IMR-90 (cell line): ENCODE results near the gene SSH2. TPM values are rescaled to one million over a fixed set of nuclear protein-coding genes. Genes with fewer than 3 reads are reported as not detected.

Source experiments
- ATAC-seq: fragments of 200-7000 bp; cut with Tn5 transposase; 2 replicates; pipeline ENCODE4 v1.9.1; 2020; ENCODE audit warnings: low read depth, mild to moderate bottlenecking, moderate library complexity
- BruUV-seq: library from RNA; stranded (reverse); fragments of 400-500 nt; replicated peaks from 2 replicates; lab custom pipeline; 2021; lab: Mats Ljungman, UMichigan
- CTCF ChIA-PET: fragments of 300-600 bp; formaldehyde crosslinking; extraction: SDS; loops from one replicate; lab custom pipeline; 2021; ENCODE audit warnings: antibody characterized with exemption; lab: Yijun Ruan, JAX
- POLR2A ChIA-PET: fragments of 300-600 bp; sonication (Branson Sonifier 250); formaldehyde crosslinking; loops from one replicate; lab custom pipeline; 2022; ENCODE audit warnings: antibody characterized with exemption; ENCODE audit not compliant: unreplicated experiment; lab: Charles Lee
- DNase-seq: peaks from one replicate; pipeline ENCODE4 v3.0.0; 2013
- H2AFZ ChIP-seq: replicated peaks from 2 replicates; pipeline ENCODE3; 2013; ENCODE audit warnings: low read length, mild to moderate bottlenecking; ENCODE audit not compliant: poor library complexity
- H2AK5ac ChIP-seq: 2 replicates; pipeline ENCODE4 v1.6.1; 2013; ENCODE audit warnings: low read depth, low read length, inconsistent platforms
- H2AK9ac ChIP-seq: replicated peaks from 2 replicates; pipeline ENCODE3; 2013; ENCODE audit warnings: mild to moderate bottlenecking, low read depth, low read length, moderate library complexity; ENCODE audit not compliant: poor library complexity
- H2BK120ac ChIP-seq: 2 replicates; pipeline ENCODE4 v1.6.1; 2013; ENCODE audit warnings: low read depth, low read length, inconsistent platforms
- H2BK15ac ChIP-seq: 3 replicates; pipeline ENCODE4 v1.6.1; 2013; ENCODE audit warnings: low read depth, low read length, inconsistent platforms
- H2BK20ac ChIP-seq: 2 replicates; pipeline ENCODE4 v1.6.1; 2013; ENCODE audit warnings: low read depth, mild to moderate bottlenecking, inconsistent platforms, low read length, moderate library complexity
- H2BK5ac ChIP-seq: 2 replicates; pipeline ENCODE4 v1.6.1; 2013; ENCODE audit warnings: mild to moderate bottlenecking, low read depth, low read length, inconsistent platforms; ENCODE audit not compliant: poor library complexity, severe bottlenecking
- H3K14ac ChIP-seq: replicated peaks from 2 replicates; pipeline ENCODE4 v1.6.1; 2013; ENCODE audit warnings: low read depth, low read length, inconsistent platforms
- H3K18ac ChIP-seq: 2 replicates; pipeline ENCODE4 v1.6.1; 2013; ENCODE audit warnings: low read depth, low read length, control low read depth
- H3K23ac ChIP-seq: 2 replicates; pipeline ENCODE4 v1.6.1; 2013; ENCODE audit warnings: low read depth, low read length, inconsistent platforms
- H3K27ac ChIP-seq: 2 replicates; pipeline ENCODE4 v1.5.1; 2013; ENCODE audit warnings: mild to moderate bottlenecking, control low read depth, low read length; ENCODE audit not compliant: insufficient read depth
- H3K27me3 ChIP-seq: 2 replicates; pipeline ENCODE4 v1.6.1; 2013; ENCODE audit warnings: low read length; ENCODE audit not compliant: control insufficient read depth, insufficient read depth
- H3K36me3 ChIP-seq: 2 replicates; pipeline ENCODE4 v1.6.1; 2013; ENCODE audit warnings: low read length, mixed read lengths; ENCODE audit not compliant: control insufficient read depth, insufficient read depth
- H3K4ac ChIP-seq: 2 replicates; pipeline ENCODE4 v1.6.1; 2013; ENCODE audit warnings: low read depth, low read length, inconsistent platforms
- H3K4me1 ChIP-seq: 2 replicates; pipeline ENCODE4 v1.6.1; 2013; ENCODE audit warnings: low read length, mixed read lengths; ENCODE audit not compliant: control insufficient read depth, insufficient read depth
- H3K4me2 ChIP-seq: 2 replicates; pipeline ENCODE4 v1.6.1; 2013; ENCODE audit warnings: low read depth, mild to moderate bottlenecking, control low read depth, low read length, moderate library complexity
- H3K4me3 ChIP-seq: 2 replicates; pipeline ENCODE4 v1.5.1; 2013; ENCODE audit warnings: low read depth, mild to moderate bottlenecking, control low read depth, low read length, moderate library complexity; ENCODE audit not compliant: insufficient read depth
- H3K56ac ChIP-seq: 2 replicates; pipeline ENCODE4 v1.6.1; 2013; ENCODE audit warnings: low read length, inconsistent platforms; ENCODE audit not compliant: insufficient read depth; ENCODE audit errors: extremely low read depth
- H3K79me1 ChIP-seq, 2 experiments: 2 replicates each; pipeline ENCODE4 v1.6.1; 2013; ENCODE audit warnings: low read length in 2 of 2, inconsistent platforms in 1 of 2, low read depth in 1 of 2
- H3K9ac ChIP-seq: 2 replicates; pipeline ENCODE4 v1.6.1; 2013; ENCODE audit warnings: low read depth, low read length, control low read depth
- H3K9me1 ChIP-seq: 2 replicates; pipeline ENCODE4 v1.6.1; 2013; ENCODE audit warnings: low read length, inconsistent platforms; ENCODE audit not compliant: insufficient read depth
- H3K9me3 ChIP-seq: 2 replicates; pipeline ENCODE4 v1.6.1; 2013; ENCODE audit warnings: low read length; ENCODE audit not compliant: control insufficient read depth, insufficient read depth
- H4K20me1 ChIP-seq: 2 replicates; pipeline ENCODE4 v1.6.1; 2013; ENCODE audit warnings: low read length, inconsistent platforms; ENCODE audit not compliant: insufficient read depth
- H4K5ac ChIP-seq: 2 replicates; pipeline ENCODE4 v1.6.1; 2013; ENCODE audit warnings: mild to moderate bottlenecking, low read depth, low read length, control low read depth
- H4K8ac ChIP-seq, 2 experiments: 2 replicates each; pipeline ENCODE4 v1.6.1; 2013; ENCODE audit warnings: low read depth in 2 of 2, low read length in 2 of 2, control low read depth in 1 of 2, inconsistent platforms in 1 of 2
- H4K91ac ChIP-seq: 2 replicates; pipeline ENCODE4 v1.6.1; 2013; ENCODE audit warnings: low read depth, low read length, inconsistent platforms; ENCODE audit not compliant: insufficient read depth
- BHLHE40 ChIP-seq: fragments of 150-350 bp; IDR thresholded peaks from 2 replicates; pipeline ENCODE4 v1.6.1; 2016; ENCODE audit warnings: mild to moderate bottlenecking, low read depth, low read length
- CEBPB ChIP-seq: IDR thresholded peaks from 2 replicates; pipeline ENCODE4 v1.6.1; 2012; ENCODE audit warnings: low read depth, low read length, improper control_type of control experiment
- CHD1 ChIP-seq: IDR thresholded peaks from 2 replicates; pipeline ENCODE4 v1.6.1; 2012; ENCODE audit warnings: low read depth, low read length, improper control_type of control experiment
- CTCF ChIP-seq: conservative IDR thresholded peaks from 2 replicates; pipeline ENCODE4 v1.5.1; 2012; ENCODE audit warnings: mild to moderate bottlenecking, low read depth, low read length, improper control_type of control experiment
- FOS ChIP-seq: fragments of 150-350 bp; IDR thresholded peaks from 2 replicates; pipeline ENCODE4 v1.6.1; 2016; ENCODE audit warnings: low read depth, low read length
- MAFK ChIP-seq: IDR thresholded peaks from 2 replicates; pipeline ENCODE4 v1.6.1; 2012; ENCODE audit warnings: low read depth, low read length, improper control_type of control experiment
- MAZ ChIP-seq: IDR thresholded peaks from 2 replicates; pipeline ENCODE4 v1.6.1; 2012; ENCODE audit warnings: low read depth, mild to moderate bottlenecking, low read length, improper control_type of control experiment, moderate library complexity, borderline replicate concordance
- MXI1 ChIP-seq: IDR thresholded peaks from 2 replicates; pipeline ENCODE4 v1.6.1; 2012; ENCODE audit warnings: low read depth, mild to moderate bottlenecking, low read length, moderate library complexity, borderline replicate concordance
- NFE2L2 ChIP-seq: fragments of 150-350 bp; IDR thresholded peaks from 2 replicates; pipeline ENCODE4 v1.6.1; 2016; ENCODE audit warnings: low read depth, mild to moderate bottlenecking, low read length
- POLR2A ChIP-seq: IDR thresholded peaks from 2 replicates; pipeline ENCODE4 v1.6.1; 2012; ENCODE audit warnings: mild to moderate bottlenecking, low read depth, low read length
- RAD21 ChIP-seq: IDR thresholded peaks from 2 replicates; pipeline ENCODE4 v1.6.1; 2012; ENCODE audit warnings: low read length, improper control_type of control experiment
- RCOR1 ChIP-seq: IDR thresholded peaks from 2 replicates; pipeline ENCODE4 v1.6.1; 2012; ENCODE audit warnings: mild to moderate bottlenecking, low read length, improper control_type of control experiment; ENCODE audit not compliant: insufficient replicate concordance
- RFX5 ChIP-seq: IDR thresholded peaks from 2 replicates; pipeline ENCODE4 v1.8.0; 2012; ENCODE audit warnings: low read depth, mild to moderate bottlenecking, low read length, moderate library complexity
- SMC3 ChIP-seq: fragments of 150-350 bp; IDR thresholded peaks from 2 replicates; pipeline ENCODE4 v1.6.1; 2016; ENCODE audit warnings: low read depth, mild to moderate bottlenecking, antibody characterized with exemption, low read length, moderate library complexity
- dilution Hi-C: fragments of 300-500 bp; cut with HindIII; formaldehyde crosslinking; loops from one replicate; pipeline ENCODE4 v1.14.3; 2018; ENCODE audit warnings: low sequenced_read_pairs; ENCODE audit not compliant: unreplicated experiment
- in situ Hi-C: fragments of 300-500 bp; cut with MboI; formaldehyde crosslinking; loops from 3 replicates; pipeline ENCODE4 v1.14.3; 2019; ENCODE audit warnings: low sequenced_read_pairs, inconsistent platforms, mixed read lengths
- intact Hi-C: fragments of 100-400 bp; cut with micrococcal nuclease; formaldehyde crosslinking; loops from 2 replicates; pipeline ENCODE4 v1.10.0; 2022
- polyA plus RNA-seq, 3 experiments: library from polyadenylated mRNA; depleted of rRNA; stranded (reverse); fragments of >200 nt; gene quantifications; 2 replicates each; pipeline ENCODE4 v1.2.3, GENCODE V29; 2012; ENCODE audit warnings: low replicate concordance in 1 of 3
- total RNA-seq: library from RNA; depleted of rRNA; stranded (reverse); fragments of >200 nt; gene quantifications from 2 replicates; pipeline ENCODE4 v1.2.3, GENCODE V29; 2012
- TF ChIP-seq, protein P1 (sequence below): fragments of 150-350 bp; IDR thresholded peaks from 2 replicates; pipeline ENCODE4 v1.6.1; 2017; ENCODE audit warnings: mild to moderate bottlenecking, antibody characterized with exemption, low read length, low read depth
- TF ChIP-seq, protein P2 (sequence below): fragments of 150-350 bp; IDR thresholded peaks from 2 replicates; pipeline ENCODE4 v1.6.1; 2016; ENCODE audit warnings: low read depth, mild to moderate bottlenecking, low read length, moderate library complexity, borderline replicate concordance

SSH2 gene
- total and polyA plus RNA-seq, 2 of the 4 experiments (the other 2 are of a cell fraction) = 9.3 TPM

GRCh38 chr17:29862127-29862526 is 67.9 kb downstream of the SSH2 start:
- Histone ChIP-seq H3K14ac (no peak overlapping the region), H3K9me1 (peaks cover 3% of the 10 kb centered on the region; the same call in 1 of the 2 replicates), H2BK15ac (no peak overlapping the region), H2BK5ac (no peak overlapping the region), H4K20me1 (no peaks in the 10 kb centered on the region), H2AFZ (no peak overlapping the region), H2BK20ac (no peak overlapping the region), H3K23ac (no peak overlapping the region), H4K91ac (no peak overlapping the region), H3K18ac (no peak overlapping the region), H3K9me3 (no peaks in the 10 kb centered on the region), H3K27me3 (no peaks in the 10 kb centered on the region), H3K36me3 (no peaks in the 10 kb centered on the region), H3K56ac (no peak overlapping the region), H2AK9ac (no peak overlapping the region), H3K79me1 (peaks cover 24 to 32% of the 10 kb centered on the region in 2 experiments; a peak in 3 of 4 replicates), H3K9ac (no peak overlapping the region), H3K4me3 (no peak overlapping the region), H4K5ac (no peak overlapping the region), H3K4me1 (no peaks in the 10 kb centered on the region), H2BK120ac (no peak overlapping the region), H3K4ac (no peak overlapping the region), H4K8ac (no peak overlapping the region), H3K4me2 (no peak overlapping the region), H2AK5ac (no peak overlapping the region), H3K27ac (no peak overlapping the region)
- BruUV-seq = no TSS peak
- ATAC-seq = no peak
- POLR2A ChIA-PET = no interaction called here
- CTCF ChIA-PET = no interaction called here
- intact Hi-C loops (no loop called here), dilution Hi-C loops (no loop called here), in situ Hi-C loops (no loop called here)
- DNase-seq = no peak
- TF ChIP-seq NFE2L2 = no peak
- no peak for TF ChIP-seq MAFK
- TF ChIP-seq POLR2A = no peak
- no peak for TF ChIP-seq CEBPB
- TF ChIP-seq RAD21 = no peak
- no peak for TF ChIP-seq BHLHE40
- TF ChIP-seq, protein P1, sequence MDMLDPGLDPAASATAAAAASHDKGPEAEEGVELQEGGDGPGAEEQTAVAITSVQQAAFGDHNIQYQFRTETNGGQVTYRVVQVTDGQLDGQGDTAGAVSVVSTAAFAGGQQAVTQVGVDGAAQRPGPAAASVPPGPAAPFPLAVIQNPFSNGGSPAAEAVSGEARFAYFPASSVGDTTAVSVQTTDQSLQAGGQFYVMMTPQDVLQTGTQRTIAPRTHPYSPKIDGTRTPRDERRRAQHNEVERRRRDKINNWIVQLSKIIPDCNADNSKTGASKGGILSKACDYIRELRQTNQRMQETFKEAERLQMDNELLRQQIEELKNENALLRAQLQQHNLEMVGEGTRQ = no peak
- TF ChIP-seq FOS = no peak
- no peak for TF ChIP-seq MAZ
- TF ChIP-seq MXI1 = no peak
- TF ChIP-seq CTCF = no peak
- no peak for TF ChIP-seq SMC3
- no peak for TF ChIP-seq RFX5
- TF ChIP-seq, protein P2, sequence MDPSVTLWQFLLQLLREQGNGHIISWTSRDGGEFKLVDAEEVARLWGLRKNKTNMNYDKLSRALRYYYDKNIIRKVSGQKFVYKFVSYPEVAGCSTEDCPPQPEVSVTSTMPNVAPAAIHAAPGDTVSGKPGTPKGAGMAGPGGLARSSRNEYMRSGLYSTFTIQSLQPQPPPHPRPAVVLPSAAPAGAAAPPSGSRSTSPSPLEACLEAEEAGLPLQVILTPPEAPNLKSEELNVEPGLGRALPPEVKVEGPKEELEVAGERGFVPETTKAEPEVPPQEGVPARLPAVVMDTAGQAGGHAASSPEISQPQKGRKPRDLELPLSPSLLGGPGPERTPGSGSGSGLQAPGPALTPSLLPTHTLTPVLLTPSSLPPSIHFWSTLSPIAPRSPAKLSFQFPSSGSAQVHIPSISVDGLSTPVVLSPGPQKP = no peak
- no peak for TF ChIP-seq CHD1
- TF ChIP-seq RCOR1 = no peak
